ENCODE measurements around the gene KIR3DL1.

GRCh38 chr19:54873990-54874389 lies 57.7 kb downstream of the KIR3DL1 start, which contains the start of gene FCAR:
- TF ChIP-seq POLR2A (IDR thresholded peaks at IDR 0.05; ENCODE audit: low read depth, low read length) (no peak), TAF1 (IDR thresholded peaks at IDR 0.05; ENCODE audit: low read depth, low read length) (no peak), SPI1 (IDR thresholded peaks at IDR 0.05; ENCODE audit: low read depth, low read length) (no peak), POLR2AphosphoS5 (IDR thresholded peaks at IDR 0.05; ENCODE audit: low read depth, low read length) (no peak), PAX5 (IDR thresholded peaks at IDR 0.05; ENCODE audit: insufficient read depth, low read length, severe bottlenecking) (no peak), POU2F2 (IDR thresholded peaks at IDR 0.05; ENCODE audit: low read depth, low read length) (no peak)

Measured in GM12891 (cell line).